SH-SY5Y (cell line): ENCODE results near the gene ANKEF1.

Experiments used
- GATA2 ChIP-seq: IDR thresholded peaks from 2 replicates; pipeline ENCODE4 v1.6.1; 2011; ENCODE audit warnings: mild to moderate bottlenecking, low read depth, low read length
- GATA3 ChIP-seq: IDR thresholded peaks from 2 replicates; pipeline ENCODE4 v1.6.1; 2011; ENCODE audit warnings: low read depth, mild to moderate bottlenecking, low read length, moderate library complexity

ANKEF1 gene

DNA sequence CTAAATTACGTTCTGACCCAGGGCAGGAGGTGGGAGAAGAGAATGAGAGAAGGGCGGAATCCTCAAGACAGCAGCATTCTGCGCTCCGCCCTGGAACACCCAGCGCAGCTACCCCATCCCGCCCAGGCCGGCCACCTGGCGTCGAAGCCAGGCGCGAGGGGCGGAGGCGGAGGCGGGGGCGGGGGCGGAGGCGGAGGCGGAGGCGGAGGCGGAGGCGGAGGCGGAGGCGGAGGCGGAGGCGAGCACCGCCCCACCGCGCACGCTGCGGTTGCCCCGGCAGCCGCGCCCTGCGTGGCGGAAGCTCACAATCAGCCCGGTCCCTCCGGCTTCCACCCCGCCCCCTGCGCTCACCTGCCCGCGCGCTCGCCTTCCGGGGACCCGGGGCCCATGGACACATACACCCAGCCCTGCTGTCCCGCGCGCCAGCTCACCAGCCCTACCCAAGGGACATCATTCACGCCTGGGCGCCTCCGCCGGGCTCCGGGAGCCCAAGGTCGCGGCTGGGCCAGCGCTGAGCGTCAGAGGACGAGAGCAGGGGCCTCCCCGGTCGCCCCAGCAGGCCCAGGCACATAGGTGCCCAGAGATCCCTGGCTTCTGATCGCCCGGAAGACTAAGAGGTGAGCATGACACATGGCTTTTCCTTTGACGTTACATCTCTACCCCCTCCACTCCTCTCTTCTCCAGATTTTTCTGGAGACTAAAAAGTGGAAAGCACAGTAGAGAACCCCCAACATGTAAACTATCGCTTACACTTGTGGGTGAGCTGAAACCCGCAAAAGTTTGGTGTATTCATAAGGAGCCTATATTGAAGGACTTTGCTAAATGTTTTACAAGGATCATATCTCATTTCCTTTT, at the start of gene ANKEF1:
ANKEF1 (plus strand) TSS at position 271 of the 855 bp plus-strand sequence. CDS start 3,315 bp downstream, outside the sequence.
- TF ChIP-seq GATA2 (no peak), GATA3 (no peak)

- TF ChIP-seq GATA3 (no peak), GATA2 (no peak)
Observed at GRCh38 chr20:9985281-9985680, 49.5 kb upstream of the ANKEF1 start.

DNA sequence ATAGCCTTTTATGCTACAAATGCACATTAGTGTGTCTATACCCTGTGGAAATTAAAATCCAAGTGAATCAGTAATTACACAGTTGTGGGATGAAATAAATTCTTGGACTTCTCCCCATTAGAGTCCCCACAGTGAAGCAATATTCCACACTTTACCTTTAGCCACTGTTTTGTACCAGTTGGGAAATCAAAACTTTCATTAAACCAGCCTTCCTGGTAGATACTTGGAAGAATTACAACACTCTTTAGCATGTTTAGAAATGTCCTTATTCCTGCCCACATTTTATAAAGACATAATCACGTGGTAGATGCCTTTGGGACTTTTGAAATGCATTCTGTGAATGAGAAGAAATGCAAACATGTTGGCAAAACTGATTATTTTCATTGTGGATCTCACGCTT, 49.0 kb upstream of the ANKEF1 start:
- no peak for TF ChIP-seq GATA3
- TF ChIP-seq GATA2: no peak

GRCh38 chr20:9989066-9989724, 45.6 kb upstream of the ANKEF1 start:
- no peak for TF ChIP-seq GATA2

GRCh38 chr20:9993137-9993536, 41.6 kb upstream of the ANKEF1 start:
- no peak for TF ChIP-seq GATA3
- TF ChIP-seq GATA2: no peak

DNA sequence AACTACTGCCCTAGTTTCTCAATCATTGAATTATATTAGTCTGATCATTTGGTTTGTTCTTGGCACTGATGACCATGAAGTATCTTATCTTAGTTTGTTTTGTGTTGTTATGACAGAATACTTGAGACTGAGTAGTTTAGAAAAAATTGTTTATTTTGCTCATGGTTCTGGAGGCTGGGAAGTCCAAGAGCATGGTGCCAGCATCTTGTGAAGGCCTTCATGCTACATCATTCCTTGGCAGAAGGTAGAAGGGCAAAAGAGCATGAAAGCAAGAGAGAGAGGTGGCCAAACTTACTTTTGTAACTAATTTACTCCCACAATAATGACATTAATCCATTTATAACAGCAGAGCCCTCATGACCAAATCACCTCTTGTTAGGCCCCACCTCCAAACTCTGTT, 40.1 kb upstream of the ANKEF1 start:
- no peak for TF ChIP-seq GATA3
- TF ChIP-seq GATA2: no peak

DNA sequence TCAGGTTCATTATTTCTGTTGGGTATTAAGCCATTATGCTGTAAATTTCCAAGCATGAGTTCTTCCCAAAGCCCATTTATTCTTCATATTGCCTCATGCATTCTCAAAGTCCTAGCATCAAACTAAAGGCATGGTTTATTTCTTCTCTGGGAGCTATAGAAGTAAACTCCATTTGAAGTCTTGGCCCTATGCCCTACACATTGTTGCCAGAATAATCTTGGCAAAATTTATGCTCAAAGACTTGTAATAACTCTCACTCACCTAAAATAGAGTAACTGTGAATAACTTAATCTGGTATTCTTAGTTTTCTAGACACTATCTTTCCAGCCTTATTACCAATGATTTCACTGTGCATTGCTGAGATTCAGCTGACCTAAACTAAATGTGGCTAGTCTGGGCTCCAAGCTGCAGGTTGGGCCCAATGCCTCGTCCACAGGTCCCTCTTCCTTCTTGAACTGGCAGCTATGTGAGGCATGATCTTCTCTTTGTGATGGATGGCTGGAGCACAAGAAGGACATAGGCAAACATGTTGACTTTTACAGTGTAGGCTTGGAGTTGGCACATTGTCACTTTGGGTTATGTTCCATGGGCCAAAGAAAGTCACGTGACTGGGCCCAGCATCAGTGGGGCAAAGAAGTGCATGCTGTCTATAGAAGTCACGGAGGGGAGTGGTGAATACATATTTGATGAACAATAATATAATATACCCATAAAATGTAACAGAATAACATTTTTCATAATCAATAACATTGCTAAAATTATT, 39.1 kb upstream of the ANKEF1 start:
- TF ChIP-seq GATA3 (no peak), GATA2 (no peak)

DNA sequence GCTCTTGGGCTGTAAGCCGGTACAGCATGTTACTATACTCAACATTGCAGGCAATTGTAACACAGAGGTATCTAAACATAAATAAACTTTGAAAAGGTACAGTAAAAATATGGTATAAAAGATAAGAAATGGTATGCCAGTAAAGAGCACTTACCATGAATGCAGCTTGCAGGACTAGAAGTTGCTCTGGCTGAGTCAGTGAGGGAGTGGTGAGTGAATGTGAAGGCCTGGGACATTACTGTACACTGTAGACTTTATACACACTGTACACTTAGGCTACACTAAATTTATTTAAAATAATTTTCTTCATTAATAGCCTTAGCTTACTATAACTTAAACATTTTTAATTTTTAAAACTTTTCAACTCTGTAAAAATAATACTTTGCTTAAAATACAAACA, 37.8 kb upstream of the ANKEF1 start:
- TF ChIP-seq GATA3: no peak
- TF ChIP-seq GATA2: no peak

DNA sequence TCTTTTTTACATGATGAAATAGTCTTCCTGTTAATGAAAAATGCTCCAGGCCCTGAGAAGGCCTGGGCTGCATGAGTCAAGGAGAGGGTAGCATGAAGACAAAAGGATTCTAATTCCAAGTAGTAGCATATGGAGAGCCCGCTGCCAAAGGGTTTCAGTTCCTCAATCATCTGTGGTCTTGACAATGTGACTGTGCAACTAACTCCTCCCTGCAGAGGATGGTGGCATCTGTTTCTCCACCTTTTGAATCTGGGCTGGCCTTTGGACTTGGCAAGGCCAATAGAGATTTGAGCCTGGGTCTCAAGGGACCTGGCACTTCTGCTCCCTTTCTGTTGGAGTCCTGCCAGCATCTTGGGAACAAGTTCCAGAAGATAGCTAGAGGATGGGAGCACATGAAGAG, 35.1 kb upstream of the ANKEF1 start:
- no peak for TF ChIP-seq GATA2
- no peak for TF ChIP-seq GATA3

GRCh38 chr20:10002866-10003265, 31.9 kb upstream of the ANKEF1 start:
- TF ChIP-seq GATA3: no peak
- no peak for TF ChIP-seq GATA2

GRCh38 chr20:10004900-10005299, 29.9 kb upstream of the ANKEF1 start:
- no peak for TF ChIP-seq GATA2
- no peak for TF ChIP-seq GATA3

- TF ChIP-seq GATA3 (no peak), GATA2 (no peak)
Observed at GRCh38 chr20:10005885-10006284, 28.9 kb upstream of the ANKEF1 start.

DNA sequence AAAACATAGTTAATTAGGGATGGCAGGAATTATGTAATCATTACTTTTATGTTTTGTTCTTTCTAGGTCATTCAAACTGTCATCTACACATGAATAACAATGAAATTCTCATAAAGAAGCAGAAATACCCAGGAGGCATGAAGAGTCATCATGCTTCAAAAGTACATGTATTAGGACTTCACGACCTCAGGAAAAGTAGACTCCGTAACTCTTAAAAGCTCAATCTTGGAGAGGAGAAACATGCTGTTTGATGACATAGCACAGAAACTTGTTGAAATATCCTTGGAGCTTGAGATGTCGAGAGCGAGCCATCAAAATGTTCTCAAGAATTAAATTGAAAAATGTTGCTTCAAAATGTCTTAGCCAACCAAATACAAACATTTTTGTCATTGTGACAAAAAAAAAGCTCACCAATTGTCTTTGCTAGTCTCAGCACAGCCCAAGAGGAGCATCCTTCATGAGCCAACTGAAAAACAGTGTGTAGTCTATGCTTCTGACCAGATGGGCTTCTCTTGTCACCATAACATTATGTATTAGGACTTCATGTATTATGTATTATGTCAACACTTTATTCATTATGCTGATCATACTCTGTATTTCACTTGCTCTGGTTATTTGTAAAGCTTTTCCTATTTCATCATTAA, 28.2 kb upstream of the ANKEF1 start:
- TF ChIP-seq GATA2 (no peak), GATA3 (no peak)

GRCh38 chr20:10007158-10007557, 27.6 kb upstream of the ANKEF1 start:
- no peak for TF ChIP-seq GATA3
- no peak for TF ChIP-seq GATA2

GRCh38 chr20:10007747-10008146, 27.0 kb upstream of the ANKEF1 start:
- TF ChIP-seq GATA2 (no peak), GATA3 (no peak)
